Stromal cell of bone marrow (primary cell): ENCODE results near the gene HELT.

Experiments
- DNase-seq: peaks from one replicate; pipeline ENCODE4 v3.0.0-alpha.2; 2012; ENCODE audit warnings: low read depth

The HELT gene

DNA sequence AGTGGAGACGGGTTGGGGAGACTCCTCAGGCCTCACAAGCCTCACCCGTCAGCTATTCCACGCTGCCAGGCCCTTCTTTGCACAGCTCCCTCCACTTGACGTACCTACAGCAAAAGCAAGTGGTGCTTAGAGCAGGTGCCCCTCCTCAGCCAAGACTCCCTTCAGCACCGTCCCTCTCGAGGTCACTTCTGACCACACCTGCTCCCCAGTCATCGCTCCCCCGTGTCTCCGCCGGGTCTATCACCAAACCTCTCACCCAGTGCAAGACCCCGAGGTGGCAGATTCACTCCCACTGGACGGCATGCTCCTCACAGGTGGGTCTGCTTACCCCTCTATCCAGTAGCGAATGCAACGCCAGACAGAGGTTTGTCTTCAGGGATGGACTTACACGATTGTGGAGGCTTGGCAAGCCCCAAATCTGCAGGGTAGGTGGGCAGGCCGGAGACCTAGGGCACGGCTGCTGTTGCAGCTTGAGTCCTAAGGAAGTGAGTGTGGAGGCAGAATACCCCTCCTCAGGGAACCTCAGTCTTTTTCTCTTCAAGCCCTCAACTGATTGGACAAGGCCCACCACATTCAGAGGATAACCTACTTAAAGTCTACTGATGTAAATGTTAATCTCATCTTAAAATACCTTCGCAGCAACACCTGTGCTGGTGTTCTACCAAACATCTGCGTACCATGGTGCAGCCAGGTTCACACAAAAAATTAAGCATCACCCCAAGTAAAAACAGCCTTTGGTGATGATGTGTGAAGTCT is 14.5 kb upstream of the HELT start:
- no peak for DNase-seq

GRCh38 chr4:185004562-185005218 is 13.6 kb upstream of the HELT start:
- no peak for DNase-seq

- DNase-seq = peak; percentile 53
Observed at GRCh38 chr4:185005219-185005819, 13.0 kb upstream of the HELT start.

DNA sequence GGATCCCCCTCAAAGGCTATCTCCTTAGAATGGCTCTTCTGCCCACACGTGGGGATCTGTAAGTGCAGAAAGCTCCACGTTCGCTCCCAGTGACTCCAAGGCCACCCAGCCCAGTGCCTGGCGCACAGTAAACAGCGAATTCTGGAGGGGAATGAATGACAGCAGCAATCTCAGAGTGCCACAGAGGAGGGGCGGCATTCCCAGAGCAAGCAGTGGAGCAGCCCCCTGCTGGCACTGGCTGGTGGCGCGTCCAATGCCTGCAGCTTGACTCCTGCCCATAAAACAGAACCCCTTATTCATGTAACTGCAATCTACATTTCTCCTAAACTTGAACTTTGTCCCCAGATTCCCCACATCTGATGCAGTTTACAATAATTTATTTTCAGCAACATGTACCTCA is 6.9 kb upstream of the HELT start:
- no peak for DNase-seq

- no peak for DNase-seq
Observed at GRCh38 chr4:185013417-185014125, 4.7 kb upstream of the HELT start.

- no peak for DNase-seq
Observed at GRCh38 chr4:185015108-185015507, 3.2 kb upstream of the HELT start.

GRCh38 chr4:185016101-185016940 is 2.0 kb upstream of the HELT start:
- no peak for DNase-seq

GRCh38 chr4:185016946-185017758 is 1.1 kb upstream of the HELT start:
- no peak for DNase-seq

DNA sequence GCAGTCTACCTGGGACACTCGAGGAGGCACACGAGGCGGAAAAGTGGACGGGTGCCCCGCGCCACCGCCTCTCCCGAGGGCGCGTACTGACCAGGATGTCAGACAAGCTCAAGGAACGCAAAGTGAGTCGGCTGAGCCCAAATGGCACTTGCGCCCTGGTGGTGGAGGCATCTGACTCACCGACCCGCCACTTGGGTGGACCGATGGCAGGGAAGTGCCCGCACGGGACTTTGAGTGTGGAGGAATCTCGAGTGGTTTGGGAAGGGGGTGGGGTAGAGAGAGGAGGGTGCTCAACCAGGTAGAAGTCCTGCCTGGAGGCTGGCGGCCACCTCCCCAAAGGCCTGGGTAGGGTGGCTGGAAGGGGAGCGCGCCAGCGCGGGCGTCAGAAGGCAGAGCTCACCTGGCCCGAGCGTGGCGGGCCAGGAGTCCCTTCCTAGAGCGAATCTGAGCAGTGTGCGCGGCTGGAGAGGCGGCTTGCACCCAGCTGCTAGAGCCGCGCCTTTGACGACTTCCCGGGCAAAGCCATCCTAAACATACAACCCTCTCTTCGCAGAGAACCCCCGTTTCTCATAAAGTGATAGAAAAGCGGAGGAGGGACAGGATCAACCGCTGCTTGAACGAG is 655 bp downstream of the HELT start:
- no peak for DNase-seq

DNA sequence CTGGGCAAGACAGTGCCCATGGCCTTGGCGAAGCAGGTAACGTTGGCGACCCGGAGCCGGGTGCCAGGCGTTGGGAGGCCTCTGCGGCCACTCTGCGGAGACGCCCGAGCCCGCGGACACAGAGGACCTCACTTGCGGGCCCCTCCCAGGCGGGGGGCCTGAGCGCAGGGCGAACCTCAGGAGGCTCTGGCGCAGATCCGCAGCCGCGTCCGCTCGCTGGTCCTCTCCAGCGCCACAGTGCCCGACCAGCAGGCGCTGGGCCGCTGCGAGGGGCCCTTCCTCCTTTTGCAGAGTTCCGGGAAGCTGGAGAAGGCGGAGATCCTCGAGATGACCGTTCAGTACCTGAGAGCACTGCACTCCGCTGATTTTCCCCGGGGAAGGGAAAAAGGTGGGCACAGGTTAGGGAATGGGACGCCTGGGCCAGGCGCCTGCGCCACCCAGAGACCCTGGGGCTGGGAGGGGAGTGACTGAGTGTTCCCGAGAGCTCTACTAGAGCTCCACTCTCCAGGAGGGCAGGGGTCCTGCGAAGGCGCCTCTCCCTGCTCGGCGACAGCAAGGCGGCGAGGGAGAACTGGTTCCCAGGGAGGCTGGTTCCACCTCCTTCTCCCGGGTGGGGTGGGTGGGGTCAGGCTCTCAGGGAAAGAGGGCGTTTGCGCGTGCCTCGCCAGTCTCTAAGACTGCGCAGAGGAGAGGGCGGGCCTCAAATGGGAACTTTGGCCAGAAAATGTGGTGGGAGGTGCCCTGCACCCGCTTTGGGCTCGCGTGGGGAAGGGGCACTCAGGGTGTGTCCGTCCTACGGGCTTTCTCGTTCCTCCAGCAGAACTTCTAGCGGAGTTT is 1.4 kb downstream of the HELT start:
- DNase-seq = no peak

DNA sequence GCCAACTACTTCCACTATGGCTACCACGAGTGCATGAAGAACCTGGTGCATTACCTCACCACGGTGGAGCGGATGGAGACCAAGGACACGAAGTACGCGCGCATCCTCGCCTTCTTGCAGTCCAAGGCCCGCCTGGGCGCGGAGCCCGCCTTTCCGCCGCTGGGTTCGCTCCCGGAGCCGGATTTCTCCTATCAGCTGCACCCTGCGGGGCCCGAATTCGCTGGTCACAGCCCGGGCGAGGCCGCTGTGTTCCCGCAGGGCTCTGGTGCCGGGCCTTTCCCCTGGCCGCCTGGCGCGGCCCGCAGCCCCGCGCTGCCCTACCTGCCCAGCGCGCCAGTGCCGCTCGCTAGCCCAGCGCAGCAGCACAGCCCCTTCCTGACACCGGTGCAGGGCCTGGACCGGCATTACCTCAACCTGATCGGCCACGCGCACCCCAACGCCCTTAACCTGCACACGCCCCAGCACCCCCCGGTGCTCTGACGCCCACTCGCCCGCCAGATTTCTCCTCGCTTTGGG is 2.1 kb downstream of the HELT start:
- no peak for DNase-seq

- no peak for DNase-seq
Observed at GRCh38 chr4:185020863-185021761, 2.8 kb downstream of the HELT start.

- DNase-seq = no peak
Observed at GRCh38 chr4:185023471-185023870, 5.2 kb downstream of the HELT start.

DNA sequence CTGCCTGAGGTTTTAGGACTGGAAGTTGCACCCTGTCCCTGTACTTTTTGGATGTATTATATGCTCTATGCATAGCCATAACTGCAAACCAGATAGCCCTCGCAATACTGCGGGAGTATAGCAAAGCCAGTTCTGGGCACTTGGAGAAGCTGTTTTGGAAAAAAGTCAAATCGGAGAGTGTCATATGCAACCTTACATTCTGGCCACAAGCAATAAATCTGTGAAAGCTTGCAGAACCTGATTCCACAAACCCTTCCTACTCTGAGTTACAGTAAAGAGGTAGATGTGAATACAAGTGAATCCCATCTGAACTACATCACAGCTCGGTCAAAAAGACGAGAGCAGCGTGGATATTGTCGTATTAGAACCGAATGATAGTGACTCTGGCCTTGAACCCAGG is 10.3 kb downstream of the HELT start:
- no peak for DNase-seq

- no peak for DNase-seq
Observed at GRCh38 chr4:185031611-185032010, 13.3 kb downstream of the HELT start.

DNA sequence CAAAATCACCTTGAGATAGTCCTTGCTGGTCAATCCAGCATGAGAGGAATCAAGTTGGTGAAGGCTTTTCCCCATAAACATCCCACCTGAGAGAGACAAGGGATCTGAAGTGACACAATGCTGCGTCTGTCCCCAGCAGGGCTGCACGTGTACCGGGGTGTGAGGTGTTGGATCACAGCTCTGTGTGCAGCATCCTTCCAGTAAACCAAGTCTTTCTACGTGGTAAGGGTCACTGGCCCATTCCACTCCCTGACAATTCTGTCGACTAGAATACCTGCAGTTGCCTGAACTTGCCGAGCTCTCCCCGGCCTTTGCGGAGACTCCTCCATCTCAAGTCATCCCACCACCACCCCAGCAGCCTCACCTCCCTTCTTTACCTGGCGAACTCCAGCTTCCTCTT is 14.8 kb downstream of the HELT start:
- no peak for DNase-seq

GRCh38 chr4:185033950-185034349 is 15.7 kb downstream of the HELT start:
- no peak for DNase-seq

DNA sequence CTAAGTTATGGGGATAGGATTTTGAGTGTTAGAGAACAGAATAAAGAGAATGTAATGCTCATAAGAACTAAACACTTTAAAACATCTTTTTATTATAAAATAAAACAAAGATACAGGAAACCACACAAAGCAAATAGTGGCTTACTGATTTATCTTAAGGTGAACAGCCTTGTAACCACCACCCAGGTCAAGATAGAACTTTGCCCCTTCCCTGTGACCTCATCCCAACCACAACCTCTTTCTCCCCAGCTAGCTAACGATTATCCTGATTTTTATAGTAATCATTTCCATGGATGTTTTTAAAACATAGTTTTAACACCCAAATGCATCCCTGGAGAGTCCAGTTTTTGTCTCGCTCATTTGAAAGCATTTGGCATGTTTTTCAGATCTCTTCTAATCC is 17.0 kb downstream of the HELT start:
- DNase-seq = no peak
